Adrenal gland (tissue), 12 donors: ENCODE results near the gene SCLY. TPM values are rescaled to one million over a fixed set of nuclear protein-coding genes. Genes with fewer than 3 reads are reported as not detected.

Experiments
- DNase-seq, 7 donors: peaks; one replicate each; pipeline ENCODE4 v3.0.0-alpha.2; 2019 to 2020
- H3K27ac ChIP-seq, 5 donors: fragments of 200-600 bp; sonication (generic) in 4 of 5; 1 replicate in 3 of 5; 2 replicates in 2 of 5; pipeline versions ENCODE4 v1.5.1 to v1.8.0; 2016 to 2020; ENCODE audit warnings: mild to moderate bottlenecking in 1 of 5
- H3K27me3 ChIP-seq: fragments of 200-600 bp; 2 replicates; pipeline ENCODE4 v1.8.0; 2021
- H3K36me3 ChIP-seq, 2 donors: fragments of 200-600 bp; replicated peaks in 1 of 2; 1 replicate in 1 of 2; 2 replicates in 1 of 2; pipeline versions ENCODE4 v1.5.1 to v1.8.0; 2018 to 2022
- H3K4me1 ChIP-seq, 2 donors: fragments of 200-600 bp; replicated peaks in 1 of 2; 1 replicate in 1 of 2; 2 replicates in 1 of 2; pipeline versions ENCODE4 v1.5.1 to v1.8.0; 2018 to 2021
- H3K4me3 ChIP-seq, 4 donors: fragments of 200-600 bp; sonication (generic) in 3 of 4; one replicate each; pipeline ENCODE4 v1.5.1; 2016 to 2018
- H3K9me3 ChIP-seq, 3 donors: fragments of 200-600 bp; sonication (generic) in 1 of 3; replicated peaks in 1 of 3; 1 replicate in 2 of 3; 2 replicates in 1 of 3; pipeline versions ENCODE4 v1.5.1 to v1.8.0; 2016 to 2021
- CTCF ChIP-seq, 6 experiments: fragments of 450-650 bp in 4 of 6; fragments of 200-600 bp in 2 of 6; sonication (generic) in 1 of 6; IDR thresholded peaks; 1 replicate in 5 of 6; 2 replicates in 1 of 6; pipeline versions ENCODE4 v1.5.1 to v1.8.0; 2016 to 2021; ENCODE audit warnings: antibody characterized with exemption in 6 of 6, mild to moderate bottlenecking in 2 of 6, moderate library complexity in 1 of 6
- POLR2A ChIP-seq, 2 donors: fragments of 450-650 bp; IDR thresholded peaks; one replicate each; pipeline ENCODE4 v1.6.1; 2017; ENCODE audit warnings: antibody characterized with exemption in 2 of 2, mild to moderate bottlenecking in 2 of 2, moderate library complexity in 1 of 2
- WGBS, 4 donors: extraction: QIAGEN DNeasy Blood & Tissue Kit in 2 of 4; methylation state at CpG; one replicate each; pipeline versions ENCODE4 v1.1.5 to v1.1.7; 2013 to 2017; 5-methylcytosine and 5-hydroxymethylcytosine counted together
- intact Hi-C, 2 donors: fragments of 100-400 bp; cut with DNase I; formaldehyde crosslinking; loops; one replicate each; pipeline versions ENCODE4 v1.14.1 to v1.15.0; 2022 to 2023
- polyA plus RNA-seq, 3 donors: library from polyadenylated mRNA; stranded (reverse); fragments of 200-250 nt in 2 of 3; fragments of 350-450 nt in 1 of 3; fragmentation: Illumina TruSeq in 1 of 3; extraction: RNeasy Lipid Tissue Mini Kit (QIAGEN cat#74804) in 1 of 3; gene quantifications; one replicate each; pipeline ENCODE4 v1.2.3, GENCODE V29; 2013 to 2014
- total RNA-seq, 9 donors: library from RNA; depleted of rRNA in 4 of 9; stranded (reverse); fragments of >200 nt in 4 of 9; fragments of 120-200 nt in 1 of 9; fragmentation: NEBNext Ultra II Directional in 1 of 9; extraction: Animal tissue kit (Norgen Biotek cat#: 25700) in 1 of 9; gene quantifications; one replicate each; pipeline versions ENCODE4 v1.1.0 to v1.2.4, GENCODE V29; 2013 to 2023
- donor health status: healthy with polysubstance abuse.
- donor health status: Bipolar disorder and iron deficiency.
- donor health status: DM: yes; HTN: yes; CAD: no.
- donor health status: DM: no; HTN: no; CAD: no.
- donor health status: DM: no; HTN: no; CAD: no.
- donor health status: DM: yes; HTN: yes; CAD: no.

SCLY gene
- total and polyA plus RNA-seq, 12 donors, result 2.4 to 11.0 (median 8.0) TPM

- Histone ChIP-seq H3K36me3 (peaks cover 0 to 31% of the 10 kb centered on the region in 2 donors), H3K9me3 (no peaks in the 10 kb centered on the region), H3K27ac (no peak overlapping the region), H3K4me3 (no peak overlapping the region), H3K4me1 (no peaks in the 10 kb centered on the region), H3K27me3 (no peaks in the 10 kb centered on the region)
- TF ChIP-seq CTCF (IDR thresholded peaks at IDR 0.05) (no peak), POLR2A (IDR thresholded peaks at IDR 0.05) (no peak)
- no peak for DNase-seq
- 93 to 96% (median 96%) methylated on average over 6 of the region's 6 CpGs for WGBS, 4 donors
- intact Hi-C loops, result no loop called here
Observed at GRCh38 chr2:238043851-238044250, 16.9 kb upstream of the SCLY start.

GRCh38 chr2:238045575-238045974 is 15.2 kb upstream of the SCLY start:
- intact Hi-C loops, result no loop called here
- Histone ChIP-seq H3K27ac (no peak overlapping the region), H3K4me1 (no peaks in the 10 kb centered on the region), H3K36me3 (peaks cover 0 to 19% of the 10 kb centered on the region in 2 donors), H3K4me3 (no peak overlapping the region), H3K9me3 (no peaks in the 10 kb centered on the region), H3K27me3 (no peaks in the 10 kb centered on the region)
- TF ChIP-seq POLR2A (IDR thresholded peaks at IDR 0.05) (no peak), CTCF (IDR thresholded peaks at IDR 0.05) (no peak)
- DNase-seq, result no peak

GRCh38 chr2:238046725-238047270 is 14.0 kb upstream of the SCLY start:
- no peak overlapping the region for H3K4me3 ChIP-seq
- H3K4me1 ChIP-seq, result no peaks in the 10 kb centered on the region
- peaks cover 0 to 14% of the 10 kb centered on the region in 2 donors for H3K36me3 ChIP-seq
- H3K9me3 ChIP-seq, result no peaks in the 10 kb centered on the region
- intact Hi-C loops, result no loop called here
- H3K27me3 ChIP-seq, result no peaks in the 10 kb centered on the region
- no peak for DNase-seq
- TF ChIP-seq CTCF (IDR thresholded peaks at IDR 0.05), result no peak
- no peak for TF ChIP-seq POLR2A (IDR thresholded peaks at IDR 0.05)
- no peak overlapping the region for H3K27ac ChIP-seq
- 84 to 97% (median 90%) methylated on average over 2 of the region's 2 CpGs for WGBS, 4 donors

GRCh38 chr2:238053191-238053776 is 7.5 kb upstream of the SCLY start:
- intact Hi-C loops, result no loop called here
- H3K4me1 ChIP-seq, result no peaks in the 10 kb centered on the region

More at GRCh38 chr2:238053191-238053776, 7.5 kb upstream of the SCLY start:
- TF ChIP-seq CTCF (IDR thresholded peaks at IDR 0.05) (no peak), POLR2A (IDR thresholded peaks at IDR 0.05) (no peak)
- WGBS, 4 donors, result 76 to 88% (median 83%) methylated on average over 2 of the region's 2 CpGs
- no peak overlapping the region for H3K27ac ChIP-seq
- H3K36me3 ChIP-seq, result no peaks in the 10 kb centered on the region
- no peaks in the 10 kb centered on the region for H3K27me3 ChIP-seq
- no peaks in the 10 kb centered on the region for H3K9me3 ChIP-seq
- peak in 1 of 7 donors; percentile 4 for DNase-seq
- H3K4me3 ChIP-seq, result no peak overlapping the region
